ENCODE data around the gene PACS2. TPM values are rescaled to one million over a fixed set of nuclear protein-coding genes. Genes with fewer than 3 reads are reported as not detected.

Gene PACS2
- total and polyA plus RNA-seq, 2 of the 4 experiments (the other 2 are of a cell fraction) = 15.6 to 32.2 TPM

GRCh38 chr14:105363847-105364708, 49.5 kb downstream of the PACS2 start:
- H2AK9ac ChIP-seq (replicated peaks; ENCODE audit: low read depth, low read length, poor library complexity) = peak overlapping the region; percentile 50
- H3K56ac ChIP-seq (ENCODE audit: extremely low read depth, insufficient read depth, low read length) = no peak overlapping the region
- peaks cover 2% of the 10 kb centered on the region; the same call in 1 of the 2 replicates for H3K4me1 ChIP-seq (ENCODE audit: control insufficient read depth, insufficient read depth, low read length)
- peaks cover 3% of the 10 kb centered on the region for H3K9me1 ChIP-seq (ENCODE audit: insufficient read depth, low read length)
- no CpG with 5 or more reads among the region's 58 CpGs for WGBS, 2 experiments (ENCODE audit: extremely low coverage in 2 of 2, insufficient read length in 1 of 2)
- no peak overlapping the region for H2AK5ac ChIP-seq (ENCODE audit: low read depth, low read length)
- peak; percentile 94 for ATAC-seq (ENCODE audit: low read depth)
- DNase-seq = peak; percentile 72
- no peak overlapping the region for H3K4ac ChIP-seq (ENCODE audit: low read depth, low read length)
- in situ Hi-C loops (cut with MboI; ENCODE audit: low sequenced_read_pairs) (no loop called here), intact Hi-C loops (cut with micrococcal nuclease) (no loop called here), dilution Hi-C loops (cut with HindIII; ENCODE audit: low sequenced_read_pairs, unreplicated experiment) (no loop called here)
- no peak overlapping the region for H4K8ac ChIP-seq (ENCODE audit: low read depth in 2 of 2, low read length in 2 of 2)
- H3K27ac ChIP-seq (ENCODE audit: insufficient read depth, low read length) = no peak overlapping the region
- ChIA-PET POLR2A (ENCODE audit: unreplicated experiment) (no interaction called here), CTCF (no interaction called here)
- H3K4me3 ChIP-seq (ENCODE audit: insufficient read depth, low read depth, low read length) = peak overlapping the region; percentile 24
- BruUV-seq (replicated peaks) = no TSS peak
- H3K9ac ChIP-seq (ENCODE audit: low read depth, low read length) = no peak overlapping the region
- H2BK15ac ChIP-seq (ENCODE audit: low read depth, low read length) = no peak overlapping the region
- H3K4me2 ChIP-seq (ENCODE audit: low read depth, low read length) = peak overlapping the region; percentile 66
- peaks cover 17% of the 10 kb centered on the region for H3K36me3 ChIP-seq (ENCODE audit: control insufficient read depth, insufficient read depth, low read length)
- no peak overlapping the region for H3K14ac ChIP-seq (replicated peaks; ENCODE audit: low read depth, low read length)
- peaks cover 4% of the 10 kb centered on the region for H4K20me1 ChIP-seq (ENCODE audit: insufficient read depth, low read length)
- H3K18ac ChIP-seq (ENCODE audit: low read depth, low read length) = no peak overlapping the region
- H4K91ac ChIP-seq (ENCODE audit: insufficient read depth, low read depth, low read length) = no peak overlapping the region
- no peak overlapping the region for H2BK120ac ChIP-seq (ENCODE audit: low read depth, low read length)
- no peak overlapping the region for H2BK5ac ChIP-seq (ENCODE audit: low read depth, low read length, poor library complexity, severe bottlenecking)
- H3K23ac ChIP-seq (ENCODE audit: low read depth, low read length) = no peak overlapping the region
- H4K5ac ChIP-seq (ENCODE audit: low read depth, low read length) = no peak overlapping the region
- TF ChIP-seq FOS (IDR thresholded peaks at IDR 0.05; ENCODE audit: low read depth, low read length) (no peak), ELK1 (IDR thresholded peaks at IDR 0.05; ENCODE audit: borderline replicate concordance, low read depth, low read length) (no peak), MAFK (IDR thresholded peaks at IDR 0.05; ENCODE audit: low read depth, low read length) (no peak), MAZ (IDR thresholded peaks at IDR 0.05; ENCODE audit: borderline replicate concordance, low read depth, low read length) (no peak), BHLHE40 (IDR thresholded peaks at IDR 0.05; ENCODE audit: low read depth, low read length) (0 out of 2 replicates have a peak, but pooled peaks have one; percentile 22)
- H3K79me1 ChIP-seq (ENCODE audit: low read depth in 1 of 2, low read length in 2 of 2) = no peaks in the 10 kb centered on the region; a peak in 1 of 4 replicates
- H3K27me3 ChIP-seq (ENCODE audit: control insufficient read depth, insufficient read depth, low read length) = no peaks in the 10 kb centered on the region
- H3K9me3 ChIP-seq (ENCODE audit: control insufficient read depth, insufficient read depth, low read length) = no peaks in the 10 kb centered on the region
- no peak overlapping the region for H2BK20ac ChIP-seq (ENCODE audit: low read depth, low read length)
- H2AFZ ChIP-seq (replicated peaks; ENCODE audit: low read length, poor library complexity) = peak overlapping the region; percentile 77

All from IMR-90 (cell line).